Measurements from ENCODE around the gene TPCN1. TPM values are rescaled to one million over a fixed set of nuclear protein-coding genes. Genes with fewer than 3 reads are reported as not detected.
A peak's percentile ranks its signal among the peaks of the same experiment; 100 is the strongest.

TPCN1 gene
- total RNA-seq, 3 donors from 2014 or later = 89.9 to 133 (median 91.3) TPM

DNA sequence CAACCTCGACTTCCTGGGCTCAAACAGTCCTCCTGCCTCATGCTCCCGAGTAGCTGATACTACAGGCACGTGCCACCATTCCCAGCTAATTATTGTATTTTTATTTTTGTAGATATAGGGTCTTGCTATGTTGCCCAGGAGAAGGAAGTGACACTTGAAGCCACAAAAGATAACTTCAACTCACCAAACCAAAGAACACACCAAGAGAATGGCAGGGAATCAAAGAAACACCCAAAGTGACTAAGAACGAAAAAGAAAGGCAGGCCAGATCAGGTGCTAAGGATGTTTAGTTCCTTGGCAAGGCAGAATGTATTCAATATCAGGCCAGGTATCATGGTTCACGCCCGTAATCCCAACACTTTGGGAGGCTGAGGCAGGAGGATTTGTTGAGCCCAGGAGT is 10.1 kb upstream of the TPCN1 start:
- H3K9me3 ChIP-seq = no peaks in the 10 kb centered on the region
- ATAC-seq = no peak
- intact Hi-C loops (cut with DNase I, micrococcal nuclease) = no loop called here
- TF ChIP-seq, protein P1, sequence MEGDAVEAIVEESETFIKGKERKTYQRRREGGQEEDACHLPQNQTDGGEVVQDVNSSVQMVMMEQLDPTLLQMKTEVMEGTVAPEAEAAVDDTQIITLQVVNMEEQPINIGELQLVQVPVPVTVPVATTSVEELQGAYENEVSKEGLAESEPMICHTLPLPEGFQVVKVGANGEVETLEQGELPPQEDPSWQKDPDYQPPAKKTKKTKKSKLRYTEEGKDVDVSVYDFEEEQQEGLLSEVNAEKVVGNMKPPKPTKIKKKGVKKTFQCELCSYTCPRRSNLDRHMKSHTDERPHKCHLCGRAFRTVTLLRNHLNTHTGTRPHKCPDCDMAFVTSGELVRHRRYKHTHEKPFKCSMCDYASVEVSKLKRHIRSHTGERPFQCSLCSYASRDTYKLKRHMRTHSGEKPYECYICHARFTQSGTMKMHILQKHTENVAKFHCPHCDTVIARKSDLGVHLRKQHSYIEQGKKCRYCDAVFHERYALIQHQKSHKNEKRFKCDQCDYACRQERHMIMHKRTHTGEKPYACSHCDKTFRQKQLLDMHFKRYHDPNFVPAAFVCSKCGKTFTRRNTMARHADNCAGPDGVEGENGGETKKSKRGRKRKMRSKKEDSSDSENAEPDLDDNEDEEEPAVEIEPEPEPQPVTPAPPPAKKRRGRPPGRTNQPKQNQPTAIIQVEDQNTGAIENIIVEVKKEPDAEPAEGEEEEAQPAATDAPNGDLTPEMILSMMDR (IDR thresholded peaks at IDR 0.05) = no peak
- no peak overlapping the region for H3K4me3 ChIP-seq
- DNase-seq = no peak
- peaks cover 10% of the 10 kb centered on the region for H3K4me1 ChIP-seq (ENCODE audit: low read depth)
- H3K36me3 ChIP-seq (ENCODE audit: low read depth) = no peaks in the 10 kb centered on the region

DNA sequence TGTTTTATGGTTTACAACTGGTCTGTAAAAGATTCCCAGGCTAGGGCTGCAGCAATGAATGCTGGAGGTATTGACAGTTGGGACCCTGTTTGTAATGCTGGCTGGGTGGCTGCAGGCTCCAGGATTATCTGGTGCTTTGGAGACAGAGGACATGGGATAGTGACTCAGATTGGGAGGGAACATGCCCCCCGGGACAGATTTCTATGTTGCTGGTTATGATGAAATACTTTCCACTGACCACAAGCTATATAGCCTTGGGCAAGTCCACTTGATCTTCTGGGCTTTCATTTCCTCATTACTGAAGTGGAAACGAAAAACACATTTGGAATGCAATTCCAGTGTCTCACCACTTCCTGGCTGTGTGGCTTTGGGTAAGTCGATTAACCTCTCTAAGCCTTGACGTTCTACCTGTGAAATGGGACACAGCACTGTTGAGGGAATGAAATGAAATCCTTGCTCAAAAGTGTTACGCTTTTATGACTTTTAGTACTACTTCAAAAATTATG is 6.3 kb upstream of the TPCN1 start:
- Histone ChIP-seq H3K4me3 (no peak overlapping the region), H3K36me3 (ENCODE audit: low read depth) (no peaks in the 10 kb centered on the region), H3K4me1 (ENCODE audit: low read depth) (peaks cover 6% of the 10 kb centered on the region), H3K9me3 (no peaks in the 10 kb centered on the region)
- TF ChIP-seq, protein P1 (IDR thresholded peaks at IDR 0.05) = no peak
- ATAC-seq (peak; percentile 91), DNase-seq (peak in 2 of 3 donors; percentile 53 to 55)
- intact Hi-C loops (cut with DNase I, micrococcal nuclease) = no loop called here

DNA sequence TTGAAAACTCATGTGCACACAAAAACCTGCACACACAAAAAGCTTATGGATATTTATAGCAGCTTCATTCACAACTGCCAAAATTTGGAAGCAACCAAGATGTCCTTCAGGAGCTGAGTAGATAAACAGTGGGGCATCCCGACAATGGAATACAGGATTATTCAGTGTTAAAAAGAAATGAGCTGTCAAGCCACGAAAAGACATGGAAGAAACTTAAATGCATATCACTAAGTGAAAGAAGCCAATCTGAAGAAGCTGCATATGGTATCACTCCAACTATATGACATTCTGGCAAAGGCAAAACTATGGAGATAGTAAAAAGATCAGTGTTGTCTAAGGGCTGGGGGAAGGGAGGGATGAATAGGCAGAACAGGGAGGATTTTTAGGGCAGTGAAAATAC is 5.2 kb upstream of the TPCN1 start:
- Histone ChIP-seq H3K4me1 (ENCODE audit: low read depth) (peaks cover 9% of the 10 kb centered on the region), H3K4me3 (no peak overlapping the region), H3K9me3 (no peaks in the 10 kb centered on the region), H3K36me3 (ENCODE audit: low read depth) (peaks cover 3% of the 10 kb centered on the region)
- no peak for DNase-seq
- TF ChIP-seq, protein P1 (IDR thresholded peaks at IDR 0.05) = no peak
- ATAC-seq = no peak
- intact Hi-C loops (cut with DNase I, micrococcal nuclease) = no loop called here

DNA sequence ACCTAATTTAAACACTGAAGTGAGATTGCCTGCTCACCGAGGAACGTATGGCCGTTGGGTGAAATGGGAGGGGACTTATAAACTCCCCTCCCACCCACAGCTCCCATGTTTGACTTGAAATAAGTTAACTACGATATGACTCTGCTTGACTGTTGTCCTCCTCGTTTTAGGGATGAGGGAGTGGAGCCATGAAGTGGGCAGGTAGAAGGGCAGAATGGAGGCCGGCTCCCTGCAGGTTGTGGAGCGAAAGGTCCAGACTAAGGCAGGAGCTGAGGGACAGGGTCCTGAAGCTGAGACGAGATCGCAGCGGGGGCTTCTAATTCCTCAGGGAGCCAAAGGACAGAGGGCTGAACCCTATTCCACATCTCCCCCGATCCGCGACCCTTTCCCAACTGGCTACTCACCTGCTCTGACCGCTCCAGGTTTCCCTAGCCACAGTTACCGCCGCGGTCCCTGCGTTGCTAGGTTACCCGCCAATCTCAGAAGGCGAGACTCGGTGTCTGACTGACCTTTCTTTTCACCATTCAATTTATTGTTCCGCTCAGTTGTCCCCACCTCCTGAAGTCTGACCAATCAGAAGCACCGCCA is 577 bp upstream of the TPCN1 start:
- Histone ChIP-seq H3K4me3 (peak overlapping the region; percentile 85), H3K4me1 (ENCODE audit: low read depth) (peaks cover 35% of the 10 kb centered on the region), H3K9me3 (no peaks in the 10 kb centered on the region), H3K36me3 (ENCODE audit: low read depth) (peaks cover 5% of the 10 kb centered on the region)
- intact Hi-C loops (cut with DNase I, micrococcal nuclease) = no loop called here
- DNase-seq = no peak
- ATAC-seq = no peak
- TF ChIP-seq, protein P1 (IDR thresholded peaks at IDR 0.05) = no peak

DNA sequence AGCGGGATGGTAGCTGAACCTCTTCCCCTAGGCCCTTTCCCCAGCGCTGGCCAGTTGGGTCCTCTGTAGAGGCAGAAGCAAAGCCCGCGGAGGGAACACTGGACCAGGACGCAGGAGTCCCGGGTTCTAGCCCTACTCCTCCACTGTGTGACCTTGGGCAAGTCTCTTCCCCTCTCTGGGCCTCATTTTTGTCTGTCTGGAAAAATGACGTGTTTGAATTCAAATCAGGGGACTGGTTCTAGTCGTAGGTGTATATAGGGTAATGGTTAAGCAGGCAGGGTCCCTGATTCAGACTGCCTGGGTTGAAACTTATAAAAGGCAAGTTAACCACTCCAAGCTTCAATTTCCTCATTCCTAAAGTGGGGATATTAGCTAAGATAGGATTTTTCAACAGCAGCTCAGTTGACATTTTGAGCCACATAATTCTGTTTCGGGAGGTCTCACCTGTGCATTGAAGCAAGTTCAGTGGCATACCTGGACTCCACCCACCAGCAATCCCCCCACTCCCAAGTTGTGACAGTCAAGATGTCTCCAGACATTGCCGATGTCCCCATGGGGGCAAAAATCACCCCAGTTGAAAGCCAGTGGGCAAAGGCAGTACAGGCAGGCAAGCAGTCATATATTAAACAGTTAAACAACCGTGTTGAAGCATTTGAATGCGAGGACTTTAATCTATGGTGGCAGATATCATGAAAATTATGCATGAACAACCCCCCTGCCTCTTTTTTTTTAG is 899 bp downstream of the TPCN1 start:
- H3K4me3 ChIP-seq = peak overlapping the region; percentile 85
- DNase-seq = peak in 1 of 3 donors; percentile 34
- H3K36me3 ChIP-seq (ENCODE audit: low read depth) = peaks cover 5% of the 10 kb centered on the region
- intact Hi-C loops (cut with DNase I, micrococcal nuclease) = no loop called here
- TF ChIP-seq, protein P1 (IDR thresholded peaks at IDR 0.05) = no peak
- H3K4me1 ChIP-seq (ENCODE audit: low read depth) = peaks cover 30% of the 10 kb centered on the region
- no peaks in the 10 kb centered on the region for H3K9me3 ChIP-seq
- no peak for ATAC-seq

Data from mucosa of descending colon (tissue), 3 donors.